Suppressor macrophage treated with lipopolysaccharide for 1 hour (primary cell): ENCODE measurements around the gene SPRR2B.
A peak's percentile ranks its signal among the peaks of the same experiment; 100 is the strongest.
"Not testable (repeated sequence)": the region's sequence is repeated elsewhere in the genome, so short reads cannot be mapped to it uniquely, and the experiment has no call there.

Experiments
- DNase-seq, 3 donors: peaks; one replicate each; pipeline ENCODE4 v3.0.0-alpha.2; 2020 to 2022

The SPRR2B gene

GRCh38 chr1:153071511-153071910 is at the start of gene SPRR2B:
SPRR2B (minus strand) TSS chr1:153071611; CDS start chr1:153070839, 772 bp downstream.
- DNase-seq, result no peak

- no peak for DNase-seq
These were observed 49.5 kb upstream of the SPRR2B start for GRCh38 chr1:153120945-153121344.

GRCh38 chr1:153119491-153119971 is 48.1 kb upstream of the SPRR2B start:
- no peak for DNase-seq

- DNase-seq, result not testable (repeated sequence)
These were observed 43.9 kb upstream of the SPRR2B start for GRCh38 chr1:153115264-153115663.

- DNase-seq, result no peak
These were observed 42.0 kb upstream of the SPRR2B start, which contains the start of gene SPRR2F for GRCh38 chr1:153113416-153113815. SPRR2F (minus strand) TSS chr1:153113516; CDS start chr1:153112733, 783 bp downstream.

GRCh38 chr1:153112454-153112853 is 41.0 kb upstream of the SPRR2B start:
- not testable (repeated sequence) for DNase-seq

- no peak for DNase-seq
These were observed 28.8 kb upstream of the SPRR2B start for GRCh38 chr1:153100245-153100644.

- no peak for DNase-seq
These were observed 28.1 kb upstream of the SPRR2B start for GRCh38 chr1:153099461-153100045.

GRCh38 chr1:153095764-153096163 is 24.4 kb upstream of the SPRR2B start:
- DNase-seq, result no peak

GRCh38 chr1:153094426-153094825 is 23.0 kb upstream of the SPRR2B start, which contains the start of gene SPRR2E:
SPRR2E (minus strand) TSS chr1:153094526; CDS start chr1:153093751, 775 bp downstream.
- DNase-seq, result no peak

- DNase-seq, result no peak
These were observed 16.2 kb upstream of the SPRR2B start for GRCh38 chr1:153087652-153088051.

- DNase-seq, result no peak
These were observed 10.3 kb upstream of the SPRR2B start for GRCh38 chr1:153081736-153082135.

- no peak for DNase-seq
These were observed 1.7 kb upstream of the SPRR2B start for GRCh38 chr1:153072806-153073726.

GRCh38 chr1:153070243-153070642 is 1.2 kb downstream of the SPRR2B start:
- no peak for DNase-seq

- DNase-seq, result no peak
These were observed 12.3 kb downstream of the SPRR2B start for GRCh38 chr1:153058826-153059784.

- no peak for DNase-seq
These were observed 13.3 kb downstream of the SPRR2B start for GRCh38 chr1:153058154-153058553.

- peak in 1 of 3 donors; percentile 5 for DNase-seq
These were observed 14.0 kb downstream of the SPRR2B start, which contains the start of gene SPRR2A for GRCh38 chr1:153057375-153057774. SPRR2A (minus strand) TSS chr1:153057512; CDS start chr1:153056735, 777 bp downstream.

GRCh38 chr1:153056111-153056510 is 15.3 kb downstream of the SPRR2B start:
- not testable (repeated sequence) for DNase-seq

GRCh38 chr1:153049211-153049610 is 22.2 kb downstream of the SPRR2B start:
- no peak for DNase-seq

- no peak for DNase-seq
These were observed 30.3 kb downstream of the SPRR2B start, which contains the start of gene SPRR2D for GRCh38 chr1:153040950-153041631. SPRR2D (minus strand) TSS chr1:153041120; CDS start chr1:153040346, 774 bp downstream.

- DNase-seq, result no peak
These were observed 36.2 kb downstream of the SPRR2B start for GRCh38 chr1:153035211-153035610.
